Natural killer cell (primary cell): ENCODE results near the gene TMEM203. TPM values are rescaled to one million over a fixed set of nuclear protein-coding genes. Genes with fewer than 3 reads are reported as not detected.

Experiments used
- ATAC-seq, 3 donors: fragments of 150-1000 bp in 2 of 3; fragments of 200-7000 bp in 1 of 3; cut with Tn5 transposase; 1 replicate in 1 of 3; 2 replicates in 2 of 3; pipeline ENCODE4 v1.10.0; 2021; ENCODE audit warnings: mild to moderate bottlenecking in 2 of 3, moderate library complexity in 2 of 3
- DNase-seq, 2 donors: peaks; one replicate each; pipeline versions ENCODE4 v3.0.0 to v3.0.0-alpha.2; 2013 to 2021; ENCODE audit warnings: mixed read lengths in 1 of 2
- H3K27ac ChIP-seq: one replicate; pipeline ENCODE4 v1.5.1; 2013; ENCODE audit warnings: mild to moderate bottlenecking, low read length
- H3K27me3 ChIP-seq: one replicate; pipeline ENCODE4 v1.6.1; 2013; ENCODE audit warnings: low read length; ENCODE audit not compliant: control insufficient read depth, insufficient read depth
- H3K36me3 ChIP-seq: one replicate; pipeline ENCODE4 v1.6.1; 2013; ENCODE audit warnings: low read length; ENCODE audit not compliant: control insufficient read depth, insufficient read depth
- H3K4me1 ChIP-seq: one replicate; pipeline ENCODE4 v1.6.1; 2013; ENCODE audit warnings: low read length; ENCODE audit not compliant: control insufficient read depth, insufficient read depth
- H3K4me3 ChIP-seq: one replicate; pipeline ENCODE4 v1.5.1; 2013; ENCODE audit warnings: low read length
- H3K9me3 ChIP-seq: one replicate; pipeline ENCODE4 v1.6.1; 2013; ENCODE audit warnings: low read length; ENCODE audit not compliant: control insufficient read depth, insufficient read depth
- H3K27ac Mint-ChIP-seq, 2 donors: one replicate each; pipeline ENCODE4 v1.8.0; 2022; ENCODE audit warnings: mild to moderate bottlenecking in 2 of 2, mixed read lengths in 2 of 2, moderate library complexity in 1 of 2
- H3K27me3 Mint-ChIP-seq, 2 donors: one replicate each; pipeline ENCODE4 v1.8.0; 2022; ENCODE audit warnings: low read depth in 2 of 2, mixed read lengths in 2 of 2
- H3K36me3 Mint-ChIP-seq: one replicate; pipeline ENCODE4 v1.8.0; 2022; ENCODE audit warnings: mixed read lengths
- H3K4me1 Mint-ChIP-seq, 2 donors: one replicate each; pipeline ENCODE4 v1.8.0; 2022; ENCODE audit warnings: mixed read lengths in 2 of 2
- H3K4me3 Mint-ChIP-seq: one replicate; pipeline ENCODE4 v1.8.0; 2022; ENCODE audit warnings: mild to moderate bottlenecking, moderate library complexity, mixed read lengths
- H3K9me3 Mint-ChIP-seq, 2 donors: one replicate each; pipeline ENCODE4 v1.8.0; 2022; ENCODE audit warnings: mixed read lengths in 2 of 2
- WGBS: methylation state at CpG from one replicate; pipeline ENCODE4 v1.1.7; 2013; ENCODE audit warnings: missing lambda C conversion rate; ENCODE audit not compliant: insufficient coverage; 5-methylcytosine and 5-hydroxymethylcytosine counted together
- intact Hi-C: fragments of 100-400 bp; cut with micrococcal nuclease; formaldehyde crosslinking; loops from one replicate; pipeline ENCODE4 v1.14.2; 2022
- total RNA-seq, 4 donors: library from RNA; stranded (reverse); fragments of 120-200 nt in 1 of 4; gene quantifications; one replicate each; pipeline versions ENCODE4 v1.2.3 to v1.2.4, GENCODE V29; 2013 to 2022
- TF ChIP-seq, protein P1 (sequence below): fragments of 200-600 bp; IDR thresholded peaks from one replicate; pipeline ENCODE4 v1.8.0; 2022; ENCODE audit warnings: antibody characterized with exemption

The TMEM203 gene
- total RNA-seq, 3 donors from 2014 or later (not counting 1 experiment from before 2014, with no cell fraction given) = 22.1 to 30.5 (median 27.1) TPM

DNA sequence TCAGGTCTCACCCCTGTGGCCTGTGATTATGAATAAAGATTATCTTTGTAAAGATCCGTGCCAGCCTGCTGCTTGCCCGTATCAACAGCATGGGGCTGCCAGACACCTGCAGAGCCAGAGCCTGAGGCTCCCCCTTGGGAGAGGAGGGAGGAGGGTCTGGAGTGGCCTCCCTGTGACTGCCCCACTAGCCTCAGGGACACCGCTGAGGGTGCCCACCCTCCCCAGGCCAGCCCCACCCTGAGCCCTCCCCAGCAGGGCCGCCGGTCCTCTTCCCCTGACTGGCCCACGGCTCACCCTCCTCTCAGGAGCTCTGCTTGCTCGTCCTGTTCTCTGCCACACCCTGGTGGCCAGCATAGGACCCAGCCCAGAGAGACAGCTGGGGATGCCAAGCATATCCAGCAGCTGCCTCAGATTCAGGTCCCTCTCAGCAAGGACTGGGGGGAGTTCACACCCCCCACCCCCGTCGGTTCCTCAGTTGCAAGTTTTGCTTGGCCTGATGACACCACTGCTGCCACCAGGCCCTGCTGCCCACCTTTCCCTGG is 15.1 kb downstream of the TMEM203 start:
- ATAC-seq (no peak), DNase-seq (no peak)
- intact Hi-C loops = no loop called here
- Histone ChIP-seq H3K4me3 (no peak overlapping the region), H3K9me3 (no peaks in the 10 kb centered on the region), H3K27me3 (no peaks in the 10 kb centered on the region), H3K4me1 (peaks cover 40% of the 10 kb centered on the region), H3K36me3 (peaks cover 23% of the 10 kb centered on the region), H3K27ac (peak overlapping the region; percentile 88)
- Mint-ChIP-seq H3K4me1 (peaks cover 20 to 39% of the 10 kb centered on the region in 2 donors), H3K27me3 (no peaks in the 10 kb centered on the region), H3K27ac (peak overlapping the region; percentile 70 to 83), H3K4me3 (peak overlapping the region; percentile 63), H3K9me3 (no peaks in the 10 kb centered on the region), H3K36me3 (no peaks in the 10 kb centered on the region)
- TF ChIP-seq, protein P1, sequence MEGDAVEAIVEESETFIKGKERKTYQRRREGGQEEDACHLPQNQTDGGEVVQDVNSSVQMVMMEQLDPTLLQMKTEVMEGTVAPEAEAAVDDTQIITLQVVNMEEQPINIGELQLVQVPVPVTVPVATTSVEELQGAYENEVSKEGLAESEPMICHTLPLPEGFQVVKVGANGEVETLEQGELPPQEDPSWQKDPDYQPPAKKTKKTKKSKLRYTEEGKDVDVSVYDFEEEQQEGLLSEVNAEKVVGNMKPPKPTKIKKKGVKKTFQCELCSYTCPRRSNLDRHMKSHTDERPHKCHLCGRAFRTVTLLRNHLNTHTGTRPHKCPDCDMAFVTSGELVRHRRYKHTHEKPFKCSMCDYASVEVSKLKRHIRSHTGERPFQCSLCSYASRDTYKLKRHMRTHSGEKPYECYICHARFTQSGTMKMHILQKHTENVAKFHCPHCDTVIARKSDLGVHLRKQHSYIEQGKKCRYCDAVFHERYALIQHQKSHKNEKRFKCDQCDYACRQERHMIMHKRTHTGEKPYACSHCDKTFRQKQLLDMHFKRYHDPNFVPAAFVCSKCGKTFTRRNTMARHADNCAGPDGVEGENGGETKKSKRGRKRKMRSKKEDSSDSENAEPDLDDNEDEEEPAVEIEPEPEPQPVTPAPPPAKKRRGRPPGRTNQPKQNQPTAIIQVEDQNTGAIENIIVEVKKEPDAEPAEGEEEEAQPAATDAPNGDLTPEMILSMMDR = no peak
- 85% methylated on average over 9 of the region's 9 CpGs for WGBS

DNA sequence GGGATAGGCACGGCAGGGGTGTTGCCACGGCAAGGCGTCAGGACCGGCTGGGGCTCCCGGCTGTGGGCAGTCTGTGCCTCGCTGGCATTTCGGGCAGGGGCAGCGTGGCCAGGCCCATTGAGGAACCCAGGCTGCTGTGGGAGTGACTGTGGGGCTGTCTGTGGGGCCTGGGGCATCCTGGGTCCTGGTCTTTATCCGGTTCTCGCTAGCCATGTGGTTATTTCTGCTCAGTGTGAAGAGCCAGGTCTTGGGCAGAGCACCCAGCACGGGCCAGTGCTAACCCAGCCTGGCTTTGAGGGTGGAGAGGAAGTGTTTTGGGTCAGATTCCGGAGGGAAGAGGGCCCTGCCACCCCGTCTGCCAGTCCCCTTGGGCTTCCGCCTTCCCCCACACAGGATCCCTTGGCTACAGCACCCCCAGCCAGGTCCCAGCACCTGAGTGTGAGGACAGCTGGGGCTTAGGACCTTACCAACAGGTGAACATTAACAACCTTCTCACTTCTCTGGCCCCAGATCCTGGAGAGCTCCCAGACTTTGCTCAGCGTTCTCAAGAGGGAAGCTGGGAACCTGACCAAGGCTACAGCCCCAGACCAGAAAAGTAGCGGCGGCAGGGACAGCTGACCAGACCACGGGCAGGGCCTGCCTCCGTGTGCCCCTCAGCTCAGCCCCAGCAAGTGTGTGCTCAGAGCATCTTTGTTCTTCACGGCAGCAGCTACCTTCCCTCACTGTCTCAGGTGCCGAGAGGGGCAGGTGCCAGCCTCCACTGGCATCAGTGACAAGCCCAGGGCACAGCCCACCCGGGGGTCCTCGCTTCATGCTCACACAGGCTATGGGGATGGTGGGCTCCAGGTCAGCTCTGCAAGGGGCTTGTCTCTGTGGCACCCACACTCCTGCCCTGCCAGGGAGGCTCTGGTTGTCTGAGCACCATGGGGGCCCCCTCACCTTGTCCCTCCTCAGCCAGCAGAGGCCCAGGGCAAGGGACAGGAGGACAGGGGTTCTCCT is 15.9 kb downstream of the TMEM203 start:
- Mint-ChIP-seq H3K36me3 (no peaks in the 10 kb centered on the region), H3K27ac (peak overlapping the region; percentile 91 to 97), H3K4me1 (peaks cover 20 to 37% of the 10 kb centered on the region in 2 donors), H3K27me3 (no peaks in the 10 kb centered on the region), H3K4me3 (peak overlapping the region; percentile 91), H3K9me3 (no peaks in the 10 kb centered on the region)
- TF ChIP-seq, protein P1 = no peak
- 41% methylated on average over 23 of the region's 23 CpGs for WGBS
- no peaks in the 10 kb centered on the region for H3K27me3 ChIP-seq
- ATAC-seq (no peak), DNase-seq (no peak)
- peaks cover 29% of the 10 kb centered on the region for H3K36me3 ChIP-seq
- peaks cover 43% of the 10 kb centered on the region for H3K4me1 ChIP-seq
- intact Hi-C loops = loop anchor here (1.0 kb wide), 1 partner anchor 11 kb away; the partner anchor contains the start of gene TPRN
- peak overlapping the region; percentile 88 for H3K27ac ChIP-seq
- H3K4me3 ChIP-seq = peak overlapping the region; percentile 81
- H3K9me3 ChIP-seq = no peaks in the 10 kb centered on the region

DNA sequence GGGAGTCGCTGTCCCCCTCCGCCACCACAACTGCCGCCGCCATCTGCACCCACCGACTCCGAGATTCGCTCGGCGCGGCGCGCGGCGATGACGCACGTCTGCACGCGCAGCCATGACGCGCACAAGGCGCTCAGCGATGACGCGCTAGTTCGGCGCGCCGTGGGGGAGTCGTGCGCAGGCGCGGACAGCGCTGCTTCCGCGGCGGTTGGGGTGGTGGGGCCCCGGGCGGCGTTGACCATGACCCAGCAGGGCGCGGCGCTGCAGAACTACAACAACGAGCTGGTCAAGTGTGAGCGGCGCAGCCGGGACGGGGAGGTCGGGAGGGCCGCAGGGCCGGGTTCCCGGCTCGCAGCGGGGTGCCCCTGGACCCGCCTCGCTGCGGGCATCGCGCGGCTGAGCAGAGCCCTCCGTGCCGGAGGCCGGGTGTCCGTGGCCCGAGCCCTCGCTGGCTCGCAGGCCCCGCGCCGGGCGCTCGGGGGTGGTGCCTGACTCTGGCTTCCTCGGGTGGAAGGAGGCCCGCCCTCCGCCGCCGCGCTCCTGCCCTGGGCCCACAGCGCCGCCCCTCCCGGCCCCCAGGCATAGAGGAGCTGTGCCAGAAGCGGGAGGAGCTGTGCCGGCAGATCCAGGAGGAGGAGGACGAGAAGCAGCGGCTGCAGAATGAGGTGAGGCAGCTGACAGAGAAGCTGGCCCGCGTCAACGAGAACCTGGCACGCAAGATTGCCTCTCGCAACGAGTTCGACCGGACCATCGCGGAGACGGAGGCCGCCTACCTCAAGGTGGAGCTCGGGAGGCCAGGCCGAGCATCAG is 16.8 kb downstream of the TMEM203 start, which contains the start of the genes ANAPC2 and SSNA1:
Gene ANAPC2 (minus strand): TSS at position 71 of the 807 bp plus-strand sequence. CDS start 28 bp downstream, at position 43.
Gene SSNA1 (plus strand): TSS at position 187 of the 807 bp plus-strand sequence. CDS start 51 bp downstream, at position 238.
- no peaks in the 10 kb centered on the region for H3K27me3 ChIP-seq
- H3K27ac ChIP-seq = peak within 1 kb of the TSS; percentile 88
- peaks cover 38% of the 10 kb centered on the region for H3K36me3 ChIP-seq
- DNase-seq = peak; percentile 98
- Mint-ChIP-seq H3K36me3 (no peaks in the 10 kb centered on the region), H3K27me3 (no peaks in the 10 kb centered on the region), H3K27ac (peak within 1 kb of the TSS; percentile 91 to 97), H3K9me3 (no peaks in the 10 kb centered on the region), H3K4me3 (peak within 1 kb of the TSS; percentile 96), H3K4me1 (peaks cover 20 to 44% of the 10 kb centered on the region in 2 donors)
- ATAC-seq = peak; percentile 80 to 91 (median 84)
- peaks cover 43% of the 10 kb centered on the region for H3K4me1 ChIP-seq
- WGBS = under 1% methylated on average over 98 of the region's 98 CpGs
- H3K9me3 ChIP-seq = no peaks in the 10 kb centered on the region
- intact Hi-C loops = loop anchor here (1.0 kb wide), 2 partner anchors 12 to 17 kb away; partner anchors contain the start of genes NDOR1, TMEM203 and TPRN
- TF ChIP-seq, protein P1 = peak; percentile 38
- peak within 1 kb of the TSS; percentile 81 for H3K4me3 ChIP-seq
